Measurements from ENCODE around the gene KCTD11.

GRCh38 chr17:7347630-7348477 is 4.1 kb upstream of the KCTD11 start:
- TF ChIP-seq MAX (IDR thresholded peaks at IDR 0.05) (no peak), YY1 (IDR thresholded peaks at IDR 0.05) (no peak), TAF1 (conservative IDR thresholded peaks at IDR 0.05) (no peak), CTCF (IDR thresholded peaks at IDR 0.05; ENCODE audit: low read depth, low read length, missing input control) (no peak), EGR1 (IDR thresholded peaks at IDR 0.05; ENCODE audit: low read depth in 2 of 2) (no peak), FOXA1 (IDR thresholded peaks at IDR 0.05) (no peak), SP1 (IDR thresholded peaks at IDR 0.05) (no peak), RAD21 (IDR thresholded peaks at IDR 0.05) (no peak)
- TF ChIP-seq, protein P1, sequence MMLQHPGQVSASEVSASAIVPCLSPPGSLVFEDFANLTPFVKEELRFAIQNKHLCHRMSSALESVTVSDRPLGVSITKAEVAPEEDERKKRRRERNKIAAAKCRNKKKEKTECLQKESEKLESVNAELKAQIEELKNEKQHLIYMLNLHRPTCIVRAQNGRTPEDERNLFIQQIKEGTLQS (IDR thresholded peaks at IDR 0.05): no peak

All from liver (tissue), 3 donors.